ENCODE results near the gene PSG1. TPM values are rescaled to one million over a fixed set of nuclear protein-coding genes. Genes with fewer than 3 reads are reported as not detected.
"Not testable (repeated sequence)": the region's sequence is repeated elsewhere in the genome, so short reads cannot be mapped to it uniquely, and the experiment has no call there.

Gene PSG1
- total RNA-seq, 4 donors from 2014 or later = not detected

DNA sequence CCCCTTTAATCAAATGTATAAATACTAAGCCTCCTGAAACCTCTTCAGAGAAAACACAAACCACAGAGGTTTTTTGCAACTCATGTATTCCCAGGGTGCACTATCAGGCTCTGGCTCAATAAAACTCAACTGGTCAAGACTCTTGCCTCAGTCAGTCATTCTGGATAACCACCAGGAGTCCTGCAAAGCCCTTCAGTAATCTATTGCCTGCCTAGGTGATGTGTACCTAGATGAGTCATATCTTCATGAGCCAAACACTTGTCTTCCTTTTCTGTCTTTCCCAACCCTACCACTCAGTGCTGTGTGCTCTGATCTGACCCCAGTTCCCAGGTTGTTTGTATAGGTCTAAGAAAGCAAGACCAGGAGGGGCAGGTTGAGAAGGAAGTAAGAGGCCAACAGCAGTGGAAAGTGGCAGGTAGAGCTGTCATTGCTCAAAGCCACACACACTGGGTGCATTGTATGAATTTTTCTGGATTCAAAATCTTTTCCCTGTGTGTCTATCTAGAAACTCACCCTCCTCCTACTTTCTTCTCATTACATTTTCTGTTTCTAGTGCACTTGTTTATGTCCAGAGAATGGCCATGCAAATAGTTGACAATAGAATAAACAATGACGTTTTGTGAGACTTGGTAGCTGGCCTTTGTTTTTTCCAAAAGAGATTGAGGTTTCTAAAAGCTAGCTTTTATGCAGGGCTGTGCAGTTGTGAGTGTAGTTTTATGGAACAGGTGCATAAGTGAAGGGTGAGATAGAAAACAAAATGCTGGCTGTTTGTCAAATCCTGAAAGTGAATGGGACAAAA is 48.1 kb downstream of the PSG1 start:
- TF ChIP-seq CTCF (IDR thresholded peaks at IDR 0.05) = no peak
- ATAC-seq (ENCODE audit: low FRiP score) (no peak), DNase-seq (ENCODE audit: low spot score) (no peak)

GRCh38 chr19:42821306-42821977 is 58.1 kb downstream of the PSG1 start:
- DNase-seq (ENCODE audit: low spot score); ATAC-seq (ENCODE audit: low FRiP score): not testable (repeated sequence)

DNA sequence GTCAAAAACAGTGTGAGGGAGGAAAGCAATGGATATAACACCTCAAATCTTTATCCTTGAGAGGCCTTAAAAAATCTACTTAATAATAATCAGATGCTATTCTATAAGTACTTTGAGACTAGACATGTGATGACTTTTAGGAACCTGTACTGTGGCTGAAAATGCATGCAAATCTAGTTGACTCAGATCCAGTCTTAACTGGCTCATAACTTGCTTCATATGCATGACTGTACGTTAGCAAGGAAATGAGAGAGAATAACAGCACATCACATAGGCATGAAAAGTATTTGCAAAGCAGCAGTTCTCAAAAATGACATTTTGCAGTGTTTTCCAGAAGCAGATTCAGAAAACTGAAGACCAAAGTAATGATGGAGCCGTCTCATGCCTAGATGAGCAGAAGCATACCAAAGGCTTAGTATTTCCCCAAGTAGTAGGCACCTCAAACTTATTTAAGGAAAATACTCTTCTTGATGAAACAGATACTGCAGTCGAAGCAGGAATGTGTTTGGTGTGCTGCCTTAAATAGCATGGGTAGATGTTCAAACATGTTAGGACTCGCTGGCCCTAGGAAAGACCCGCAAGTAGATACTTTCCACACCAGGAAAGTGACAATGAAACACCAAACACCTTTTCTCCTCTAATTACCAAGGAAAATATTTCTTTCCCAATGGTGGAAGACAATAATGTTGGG is 59.4 kb downstream of the PSG1 start:
- ATAC-seq (ENCODE audit: low FRiP score); DNase-seq (ENCODE audit: low spot score): not testable (repeated sequence)

GRCh38 chr19:42816894-42817293 is 62.6 kb downstream of the PSG1 start:
- ATAC-seq (ENCODE audit: low FRiP score) (no peak), DNase-seq (ENCODE audit: low spot score) (no peak)
- no peak for TF ChIP-seq CTCF (IDR thresholded peaks at IDR 0.05)

Other genes starting within 250 kb of the PSG1 start
- gene PSG3, start 139.2 kb downstream of the PSG1 start, total RNA-seq = not detected
- not detected for gene PSG8, start 114.0 kb downstream of the PSG1 start, total RNA-seq
- not detected for gene PSG6, start 38.2 kb upstream of the PSG1 start, total RNA-seq
- not detected for gene PSG7, start 57.5 kb upstream of the PSG1 start, total RNA-seq
- not detected for gene PSG11, start 146.8 kb upstream of the PSG1 start, total RNA-seq
- gene PSG2, start 203.0 kb upstream of the PSG1 start, total RNA-seq = not detected

All from omental fat pad (tissue), 4 donors.